WTC11 (cell line): ENCODE results near the gene EIF4H. TPM values are rescaled to one million over a fixed set of nuclear protein-coding genes. Genes with fewer than 3 reads are reported as not detected.

ENCODE experiments used
- ATAC-seq: fragments of 200-7000 bp; cut with Tn5 transposase; 2 replicates; pipeline ENCODE4 v1.10.0; 2021; ENCODE audit warnings: mild to moderate bottlenecking, moderate library complexity
- CTCF ChIA-PET: fragments of 300-600 bp; sonication (Branson Sonifier 250); formaldehyde crosslinking; loops from one replicate; lab custom pipeline; 2021; ENCODE audit warnings: antibody characterized with exemption; lab: Charles Lee
- POLR2A ChIA-PET: fragments of 350-600 bp; sonication (Branson Sonifier 250); formaldehyde crosslinking; loops from one replicate; lab custom pipeline; 2021; ENCODE audit warnings: antibody characterized with exemption; lab: Charles Lee
- DNase-seq: peaks from one replicate; pipeline ENCODE4 v3.0.0; 2021; ENCODE audit warnings: low spot score
- H3K27ac Mint-ChIP-seq: 2 replicates; pipeline ENCODE4 v1.8.0; 2021; ENCODE audit warnings: mixed read lengths
- H3K27me3 Mint-ChIP-seq: 2 replicates; pipeline ENCODE4 v1.8.0; 2021; ENCODE audit warnings: low read depth, mild to moderate bottlenecking, moderate library complexity, mixed read lengths
- H3K36me3 Mint-ChIP-seq: 2 replicates; pipeline ENCODE4 v1.8.0; 2021; ENCODE audit warnings: mixed read lengths
- H3K4me1 Mint-ChIP-seq: 2 replicates; pipeline ENCODE4 v1.8.0; 2022; ENCODE audit warnings: mixed read lengths
- H3K4me3 Mint-ChIP-seq: 2 replicates; pipeline ENCODE4 v1.8.0; 2021; ENCODE audit warnings: mild to moderate bottlenecking, moderate library complexity, mixed read lengths
- H3K9me3 Mint-ChIP-seq: 2 replicates; pipeline ENCODE4 v1.8.0; 2021; ENCODE audit warnings: mixed read lengths
- AFF4 ChIP-seq: sonication (generic); formaldehyde crosslinking; IDR thresholded peaks from 2 replicates; pipeline ENCODE4 v1.8.1; 2023; ENCODE audit warnings: mild to moderate bottlenecking, missing genetic modification reagents, borderline replicate concordance
- ATF2 ChIP-seq: sonication (generic); formaldehyde crosslinking; IDR thresholded peaks from 2 replicates; pipeline ENCODE4 v1.8.1; 2022; ENCODE audit warnings: low read depth, missing genetic modification reagents, borderline replicate concordance
- E2F1 ChIP-seq: sonication (generic); formaldehyde crosslinking; IDR thresholded peaks from 2 replicates; pipeline ENCODE4 v1.8.0; 2022; ENCODE audit warnings: mild to moderate bottlenecking, missing genetic modification reagents
- ERG ChIP-seq: fragments of 250-450 bp; sonication (Bioruptor Pico); IDR thresholded peaks from 2 replicates; pipeline ENCODE4 v1.8.0; 2021; ENCODE audit warnings: mild to moderate bottlenecking
- GRHL2 ChIP-seq: fragments of 250-450 bp; sonication (Bioruptor Pico); IDR thresholded peaks from 2 replicates; pipeline ENCODE4 v1.8.0; 2022; ENCODE audit warnings: mild to moderate bottlenecking, moderate library complexity; ENCODE audit not compliant: insufficient replicate concordance, severe bottlenecking
- MXD4 ChIP-seq: fragments of 250-450 bp; sonication (Bioruptor Pico); IDR thresholded peaks from 2 replicates; pipeline ENCODE4 v1.8.0; 2021; ENCODE audit warnings: mild to moderate bottlenecking, moderate library complexity, borderline replicate concordance
- MYBL2 ChIP-seq: sonication (generic); formaldehyde crosslinking; IDR thresholded peaks from 2 replicates; pipeline ENCODE4 v1.8.1; 2023; ENCODE audit warnings: mild to moderate bottlenecking, moderate library complexity, missing genetic modification reagents
- PRRX2 ChIP-seq: fragments of 250-450 bp; sonication (Bioruptor Pico); IDR thresholded peaks from 2 replicates; pipeline ENCODE4 v1.8.0; 2021; ENCODE audit warnings: mild to moderate bottlenecking
- SOX15 ChIP-seq: fragments of 250-450 bp; sonication (Bioruptor Pico); IDR thresholded peaks from 2 replicates; pipeline ENCODE4 v1.9.0; 2021; ENCODE audit warnings: mild to moderate bottlenecking
- ZBTB43 ChIP-seq: sonication (generic); formaldehyde crosslinking; IDR thresholded peaks from 2 replicates; pipeline ENCODE4 v1.8.1; 2023; ENCODE audit warnings: mild to moderate bottlenecking, missing genetic modification reagents
- ZNF121 ChIP-seq: sonication (generic); formaldehyde crosslinking; IDR thresholded peaks from 2 replicates; pipeline ENCODE4 v1.8.0; 2023; ENCODE audit warnings: missing genetic modification reagents
- ZNF317 ChIP-seq: sonication (generic); formaldehyde crosslinking; IDR thresholded peaks from 2 replicates; pipeline ENCODE4 v1.8.1; 2023; ENCODE audit warnings: low read depth, mild to moderate bottlenecking, moderate library complexity, missing genetic modification reagents, borderline replicate concordance
- total RNA-seq: library from RNA; stranded (reverse); gene quantifications from 3 replicates; pipeline ENCODE4 v1.2.3, GENCODE V29; 2021

The EIF4H gene
- total RNA-seq, 1 experiment from 2014 or later = 355 TPM

- H3K4me1 Mint-ChIP-seq = peaks cover 66% of the 10 kb centered on the region
- POLR2A ChIA-PET = no interaction called here
Observed at GRCh38 chr7:74179935-74180604, 5.9 kb downstream of the EIF4H start.

GRCh38 chr7:74180866-74181265 is 6.7 kb downstream of the EIF4H start:
- H3K4me3 Mint-ChIP-seq = no peak overlapping the region
- no peaks in the 10 kb centered on the region for H3K9me3 Mint-ChIP-seq
- ChIA-PET CTCF (interaction anchor here (1.2 to 3.6 kb wide), 3 partner anchors 16 to 113 kb away, joined by 4 to 22 read pairs (median 5); no protein-coding TSS in a partner anchor), POLR2A (no interaction called here)
- H3K27me3 Mint-ChIP-seq = no peaks in the 10 kb centered on the region
- H3K4me1 Mint-ChIP-seq = peaks cover 66% of the 10 kb centered on the region
- ATAC-seq (no peak), DNase-seq (no peak)
- peak overlapping the region; percentile 61 for H3K27ac Mint-ChIP-seq
- TF ChIP-seq PRRX2 (no peak), ERG (no peak), ATF2 (CRISPR knock-in tag) (no peak), SOX15 (no peak), ZNF121 (no peak), MXD4 (no peak), MYBL2 (CRISPR knock-in tag) (no peak), E2F1 (CRISPR knock-in tag) (no peak), GRHL2 (CRISPR knock-in tag) (no peak), ZBTB43 (no peak), AFF4 (CRISPR knock-in tag) (no peak)
- H3K36me3 Mint-ChIP-seq = peaks cover 20% of the 10 kb centered on the region

More at GRCh38 chr7:74179935-74180604, 5.9 kb downstream of the EIF4H start:
- ATAC-seq (no peak), DNase-seq (no peak)
- CTCF ChIA-PET = interaction anchor here (1.0 to 1.5 kb wide), 3 partner anchors 15 to 222 kb away, joined by 4 to 5 read pairs (median 5); no protein-coding TSS in a partner anchor
- Mint-ChIP-seq H3K9me3 (no peaks in the 10 kb centered on the region), H3K27me3 (no peaks in the 10 kb centered on the region), H3K36me3 (peaks cover 20% of the 10 kb centered on the region), H3K27ac (no peak overlapping the region), H3K4me3 (no peak overlapping the region)
- no peak for TF ChIP-seq ZNF317 (CRISPR knock-in tag)
- TF ChIP-seq ZNF121 = peak; percentile 29; the same call in 1 of the 2 replicates
